ENCODE data around the gene DNM3.

DNM3 gene

GRCh38 chr1:171802207-171802606 is 39.1 kb upstream of the DNM3 start:
- no peak overlapping the region for H3K9ac ChIP-seq (ENCODE audit: low read depth, low read length)
- peaks cover 12% of the 10 kb centered on the region; the same call in 1 of the 2 replicates for H3K36me3 ChIP-seq (ENCODE audit: insufficient read depth, low read depth, low read length)
- H3K4me1 ChIP-seq (ENCODE audit: insufficient read depth, low read length): peaks cover 4% of the 10 kb centered on the region; the same call in 1 of the 2 replicates
- no peaks in the 10 kb centered on the region for H3K27me3 ChIP-seq (ENCODE audit: insufficient read depth, low read length)
- no peak overlapping the region for H3K4me3 ChIP-seq (ENCODE audit: low read length)
- H3K9me3 ChIP-seq (ENCODE audit: insufficient read depth, low read depth, low read length): no peaks in the 10 kb centered on the region
- H3K27ac ChIP-seq (ENCODE audit: low read length): no peak overlapping the region

DNA sequence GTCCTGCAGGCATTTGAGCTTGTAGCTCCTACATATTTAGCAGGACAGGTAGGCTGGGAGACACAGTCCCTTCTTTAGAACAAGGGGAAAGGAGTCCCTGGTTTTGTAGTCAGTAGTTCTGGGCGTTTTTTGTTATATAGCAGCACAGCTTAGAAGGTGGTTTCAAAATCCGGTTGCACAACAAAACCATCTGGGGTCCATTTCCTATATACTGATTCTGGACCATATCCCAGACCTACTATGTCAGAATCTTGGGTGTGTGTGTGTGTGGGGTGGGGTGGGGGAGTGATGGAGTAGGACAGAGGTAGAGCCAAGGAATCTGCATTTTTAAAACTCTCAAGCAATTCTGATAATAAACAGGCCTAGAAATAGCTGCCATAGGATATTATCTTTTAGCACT is 38.3 kb upstream of the DNM3 start:
- Histone ChIP-seq H3K4me1 (ENCODE audit: insufficient read depth, low read length) (peaks cover 4% of the 10 kb centered on the region; the same call in 1 of the 2 replicates), H3K36me3 (ENCODE audit: insufficient read depth, low read depth, low read length) (peaks cover 4% of the 10 kb centered on the region; the same call in 1 of the 2 replicates), H3K4me3 (ENCODE audit: low read length) (no peak overlapping the region), H3K9ac (ENCODE audit: low read depth, low read length) (no peak overlapping the region), H3K27ac (ENCODE audit: low read length) (no peak overlapping the region), H3K27me3 (ENCODE audit: insufficient read depth, low read length) (no peaks in the 10 kb centered on the region), H3K9me3 (ENCODE audit: insufficient read depth, low read depth, low read length) (no peaks in the 10 kb centered on the region)

DNA sequence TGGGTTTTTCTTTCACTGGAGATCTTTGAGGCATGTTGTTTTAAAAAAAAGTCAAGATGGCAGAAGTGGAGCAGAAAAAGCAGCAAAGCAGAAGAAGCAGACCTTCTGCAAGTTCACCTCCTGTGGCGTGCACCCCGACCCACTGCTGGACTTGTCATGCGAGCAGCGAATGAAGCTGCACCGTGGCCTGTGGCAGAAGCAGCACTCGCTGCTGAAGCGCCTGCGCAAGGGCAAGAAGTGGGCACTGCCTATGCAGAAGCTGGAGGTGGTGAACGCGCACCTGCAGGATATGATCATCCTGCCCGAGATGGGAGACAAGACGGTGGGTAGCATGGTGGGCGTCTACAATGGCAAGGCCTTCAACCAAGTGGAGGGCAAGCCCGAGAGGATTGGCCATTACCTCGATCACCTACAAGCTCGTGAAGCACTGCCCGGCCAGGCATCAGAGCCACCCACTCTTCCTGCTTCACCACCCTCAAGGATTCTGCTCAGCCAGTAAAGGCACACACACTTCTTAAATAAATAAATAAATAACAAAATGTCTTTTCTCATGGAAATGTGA is 37.8 kb upstream of the DNM3 start:
- no peaks in the 10 kb centered on the region for H3K36me3 ChIP-seq (ENCODE audit: insufficient read depth, low read depth, low read length)
- H3K27me3 ChIP-seq (ENCODE audit: insufficient read depth, low read length): no peaks in the 10 kb centered on the region
- no peak overlapping the region for H3K27ac ChIP-seq (ENCODE audit: low read length)
- H3K9me3 ChIP-seq (ENCODE audit: insufficient read depth, low read depth, low read length): no peaks in the 10 kb centered on the region
- peaks cover 4% of the 10 kb centered on the region; the same call in 1 of the 2 replicates for H3K4me1 ChIP-seq (ENCODE audit: insufficient read depth, low read length)
- no peak overlapping the region for H3K9ac ChIP-seq (ENCODE audit: low read depth, low read length)
- H3K4me3 ChIP-seq (ENCODE audit: low read length): no peak overlapping the region

DNA sequence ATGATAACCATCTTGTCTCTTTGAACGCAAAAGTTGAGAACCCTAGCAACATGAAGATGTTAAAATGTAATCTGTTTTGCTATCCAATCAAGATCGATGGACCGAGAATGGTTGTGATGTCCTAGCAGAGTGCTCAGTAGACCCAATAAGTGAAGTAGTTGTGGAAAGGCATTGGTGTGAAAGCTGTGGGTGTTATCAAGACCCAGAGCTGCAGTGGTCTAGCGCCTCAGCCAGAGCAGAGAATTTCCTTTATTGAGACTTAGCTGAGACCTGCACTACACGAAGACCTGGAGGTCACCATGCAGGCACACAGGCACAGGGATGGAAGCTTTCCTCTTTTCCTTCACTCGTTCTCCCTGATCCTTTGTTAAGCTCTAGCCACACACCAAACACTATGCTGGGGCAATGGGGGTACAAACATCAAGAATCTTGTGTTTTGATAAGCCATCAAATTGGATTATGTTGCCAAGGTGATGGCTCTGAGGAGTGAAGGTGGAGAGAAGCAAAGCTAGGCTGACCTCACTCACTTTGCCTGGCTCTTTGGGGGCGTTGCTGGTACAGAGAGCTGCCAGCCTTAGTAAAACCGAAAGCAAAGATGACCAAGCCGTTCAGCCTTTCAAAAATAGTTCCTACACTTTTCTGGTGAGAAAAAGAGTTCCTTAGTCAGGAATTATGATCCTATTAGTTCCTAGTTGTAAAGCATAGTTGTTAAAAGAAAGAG is 35.7 kb upstream of the DNM3 start:
- Histone ChIP-seq H3K9ac (ENCODE audit: low read depth, low read length) (no peak overlapping the region), H3K4me3 (ENCODE audit: low read length) (no peak overlapping the region), H3K4me1 (ENCODE audit: insufficient read depth, low read length) (peaks cover 4% of the 10 kb centered on the region; the same call in 1 of the 2 replicates), H3K36me3 (ENCODE audit: insufficient read depth, low read depth, low read length) (no peaks in the 10 kb centered on the region), H3K27me3 (ENCODE audit: insufficient read depth, low read length) (no peaks in the 10 kb centered on the region), H3K27ac (ENCODE audit: low read length) (no peak overlapping the region), H3K9me3 (ENCODE audit: insufficient read depth, low read depth, low read length) (no peaks in the 10 kb centered on the region)

GRCh38 chr1:171807556-171807955 is 33.7 kb upstream of the DNM3 start:
- no peak overlapping the region for H3K4me3 ChIP-seq (ENCODE audit: low read length)
- H3K9ac ChIP-seq (ENCODE audit: low read depth, low read length): no peak overlapping the region

DNA sequence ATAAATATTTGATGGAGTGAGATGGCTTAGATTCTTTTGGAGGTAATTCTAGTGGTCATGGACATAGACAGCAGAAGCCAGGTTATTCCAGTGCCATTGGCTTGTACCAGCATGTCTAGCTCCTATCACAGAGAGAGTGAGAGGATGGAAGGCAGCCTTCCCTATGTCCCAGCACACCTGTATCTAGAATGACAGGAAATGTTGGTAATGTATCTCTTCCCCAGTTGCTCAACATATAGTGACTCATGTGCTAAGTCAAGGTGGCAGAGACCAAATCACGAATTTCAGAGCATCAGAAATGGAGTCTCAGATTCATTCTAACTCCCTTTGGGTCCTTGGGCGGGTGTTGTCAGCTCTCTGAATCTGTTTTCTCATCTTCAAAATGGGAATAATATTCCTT is 31.5 kb upstream of the DNM3 start:
- no peaks in the 10 kb centered on the region for H3K36me3 ChIP-seq (ENCODE audit: insufficient read depth, low read depth, low read length)
- H3K9ac ChIP-seq (ENCODE audit: low read depth, low read length): no peak overlapping the region
- no peaks in the 10 kb centered on the region for H3K27me3 ChIP-seq (ENCODE audit: insufficient read depth, low read length)
- H3K9me3 ChIP-seq (ENCODE audit: insufficient read depth, low read depth, low read length): no peaks in the 10 kb centered on the region
- no peaks in the 10 kb centered on the region for H3K4me1 ChIP-seq (ENCODE audit: insufficient read depth, low read length)
- H3K4me3 ChIP-seq (ENCODE audit: low read length): no peak overlapping the region
- H3K27ac ChIP-seq (ENCODE audit: low read length): no peak overlapping the region

More at GRCh38 chr1:171807556-171807955, 33.7 kb upstream of the DNM3 start:
- H3K27ac ChIP-seq (ENCODE audit: low read length): no peak overlapping the region
- H3K36me3 ChIP-seq (ENCODE audit: insufficient read depth, low read depth, low read length): no peaks in the 10 kb centered on the region
- H3K27me3 ChIP-seq (ENCODE audit: insufficient read depth, low read length): no peaks in the 10 kb centered on the region
- H3K4me1 ChIP-seq (ENCODE audit: insufficient read depth, low read length): no peaks in the 10 kb centered on the region
- H3K9me3 ChIP-seq (ENCODE audit: insufficient read depth, low read depth, low read length): no peaks in the 10 kb centered on the region

GRCh38 chr1:171811672-171812071 is 29.6 kb upstream of the DNM3 start:
- Histone ChIP-seq H3K9ac (ENCODE audit: low read depth, low read length) (no peak overlapping the region), H3K9me3 (ENCODE audit: insufficient read depth, low read depth, low read length) (no peaks in the 10 kb centered on the region), H3K36me3 (ENCODE audit: insufficient read depth, low read depth, low read length) (no peaks in the 10 kb centered on the region), H3K4me1 (ENCODE audit: insufficient read depth, low read length) (no peaks in the 10 kb centered on the region), H3K27ac (ENCODE audit: low read length) (no peak overlapping the region), H3K4me3 (ENCODE audit: low read length) (no peak overlapping the region), H3K27me3 (ENCODE audit: insufficient read depth, low read length) (no peaks in the 10 kb centered on the region)

GRCh38 chr1:171814692-171815091 is 26.6 kb upstream of the DNM3 start:
- H3K4me1 ChIP-seq (ENCODE audit: insufficient read depth, low read length): peaks cover 13% of the 10 kb centered on the region
- no peaks in the 10 kb centered on the region for H3K27me3 ChIP-seq (ENCODE audit: insufficient read depth, low read length)
- no peak overlapping the region for H3K4me3 ChIP-seq (ENCODE audit: low read length)

GRCh38 chr1:171816300-171816901 is 24.9 kb upstream of the DNM3 start:
- H3K36me3 ChIP-seq (ENCODE audit: insufficient read depth, low read depth, low read length): no peaks in the 10 kb centered on the region
- H3K27ac ChIP-seq (ENCODE audit: low read length): no peak overlapping the region
- no peak overlapping the region for H3K4me3 ChIP-seq (ENCODE audit: low read length)
- H3K4me1 ChIP-seq (ENCODE audit: insufficient read depth, low read length): peaks cover 13% of the 10 kb centered on the region
- H3K9me3 ChIP-seq (ENCODE audit: insufficient read depth, low read depth, low read length): no peaks in the 10 kb centered on the region
- H3K27me3 ChIP-seq (ENCODE audit: insufficient read depth, low read length): no peaks in the 10 kb centered on the region
- H3K9ac ChIP-seq (ENCODE audit: low read depth, low read length): no peak overlapping the region

More at GRCh38 chr1:171814692-171815091, 26.6 kb upstream of the DNM3 start:
- Histone ChIP-seq H3K9ac (ENCODE audit: low read depth, low read length) (no peak overlapping the region), H3K9me3 (ENCODE audit: insufficient read depth, low read depth, low read length) (no peaks in the 10 kb centered on the region), H3K36me3 (ENCODE audit: insufficient read depth, low read depth, low read length) (no peaks in the 10 kb centered on the region), H3K27ac (ENCODE audit: low read length) (no peak overlapping the region)

- no peak overlapping the region for H3K27ac ChIP-seq (ENCODE audit: low read length)
- H3K4me3 ChIP-seq (ENCODE audit: low read length): no peak overlapping the region
- no peaks in the 10 kb centered on the region for H3K9me3 ChIP-seq (ENCODE audit: insufficient read depth, low read depth, low read length)
- H3K36me3 ChIP-seq (ENCODE audit: insufficient read depth, low read depth, low read length): no peaks in the 10 kb centered on the region
- H3K9ac ChIP-seq (ENCODE audit: low read depth, low read length): no peak overlapping the region; the same call in 1 of the 2 replicates
- peaks cover 13% of the 10 kb centered on the region for H3K4me1 ChIP-seq (ENCODE audit: insufficient read depth, low read length)
- H3K27me3 ChIP-seq (ENCODE audit: insufficient read depth, low read length): no peaks in the 10 kb centered on the region
Observed at GRCh38 chr1:171817511-171818265, 23.6 kb upstream of the DNM3 start.

GRCh38 chr1:171819946-171820345 is 21.4 kb upstream of the DNM3 start:
- Histone ChIP-seq H3K4me3 (ENCODE audit: low read length) (no peak overlapping the region), H3K27ac (ENCODE audit: low read length) (no peak overlapping the region), H3K9ac (ENCODE audit: low read depth, low read length) (no peak overlapping the region), H3K27me3 (ENCODE audit: insufficient read depth, low read length) (no peaks in the 10 kb centered on the region), H3K4me1 (ENCODE audit: insufficient read depth, low read length) (peaks cover 13% of the 10 kb centered on the region), H3K9me3 (ENCODE audit: insufficient read depth, low read depth, low read length) (no peaks in the 10 kb centered on the region), H3K36me3 (ENCODE audit: insufficient read depth, low read depth, low read length) (no peaks in the 10 kb centered on the region)

All from iPS-20b (cell line).